HEK293 (cell line): ENCODE measurements around the gene WDR88.

Experiments
- CTCF ChIA-PET: fragments of 350-600 bp; formaldehyde crosslinking; extraction: SDS; loops from one replicate; lab custom pipeline; 2021; ENCODE audit warnings: antibody characterized with exemption; lab: Yijun Ruan, JAX
- POLR2A ChIA-PET: fragments of 300-600 bp; formaldehyde crosslinking; extraction: SDS; loops from one replicate; lab custom pipeline; 2020; ENCODE audit warnings: antibody characterized with exemption, inconsistent platforms; lab: Yijun Ruan, JAX
- H3K27ac ChIP-seq: fragments of 200-500 bp; sonication (Bioruptor generic); 2 replicates; pipeline ENCODE4 v1.5.1; 2014; ENCODE audit warnings: low read depth, low read length, control low read depth, inconsistent platforms; ENCODE audit errors: extremely low read depth
- H3K36me3 ChIP-seq, 2 experiments: fragments of 200-500 bp in 1 of 2; sonication (Bioruptor generic) in 1 of 2; 1 replicate in 1 of 2; 2 replicates in 1 of 2; pipeline ENCODE4 v1.5.1; 2014 to 2017; ENCODE audit warnings: inconsistent platforms in 2 of 2, low read length in 2 of 2; ENCODE audit not compliant: control insufficient read depth in 2 of 2, insufficient read depth in 1 of 2
- H3K4me1 ChIP-seq: fragments of 200-500 bp; sonication (Bioruptor generic); 2 replicates; pipeline ENCODE4 v1.5.1; 2014; ENCODE audit warnings: mild to moderate bottlenecking, low read length, inconsistent platforms; ENCODE audit not compliant: control insufficient read depth, insufficient read depth
- H3K4me3 ChIP-seq: 2 replicates; pipeline ENCODE4 v1.5.1; 2011; ENCODE audit warnings: low read depth, mild to moderate bottlenecking, control low read depth, low read length, moderate library complexity
- H3K9me3 ChIP-seq: fragments of 200-500 bp; sonication (Bioruptor generic); 2 replicates; pipeline ENCODE4 v1.5.1; 2014; ENCODE audit warnings: low read depth, low read length, inconsistent platforms; ENCODE audit not compliant: control insufficient read depth, insufficient read depth
- HOXD13 ChIP-seq: sonication (generic); formaldehyde crosslinking; IDR thresholded peaks from 2 replicates; pipeline ENCODE4 v1.8.0; 2022; ENCODE audit warnings: missing genetic modification reagents, borderline replicate concordance
- IKZF3 ChIP-seq: fragments of 450-650 bp; IDR thresholded peaks from 2 replicates; pipeline ENCODE4 v1.5.0; 2018; ENCODE audit warnings: missing biosample characterization, mild to moderate bottlenecking, missing genetic modification characterization, moderate library complexity
- KLF17 ChIP-seq: fragments of 450-650 bp; formaldehyde crosslinking; IDR thresholded peaks from 2 replicates; pipeline ENCODE4 v1.5.1; 2016; ENCODE audit warnings: missing biosample characterization, missing genetic modification characterization
- PRDM1 ChIP-seq: fragments of 450-650 bp; formaldehyde crosslinking; IDR thresholded peaks from 2 replicates; pipeline ENCODE4; 2016; ENCODE audit warnings: missing biosample characterization, missing genetic modification characterization
- PRDM10 ChIP-seq: fragments of 450-650 bp; formaldehyde crosslinking; IDR thresholded peaks from 2 replicates; pipeline ENCODE4 v1.5.1; 2016; ENCODE audit warnings: missing biosample characterization, missing genetic modification characterization
- SCRT2 ChIP-seq: fragments of 450-650 bp; formaldehyde crosslinking; IDR thresholded peaks from 2 replicates; pipeline ENCODE4 v1.5.1; 2016; ENCODE audit warnings: missing biosample characterization, missing genetic modification characterization
- TRIM28 ChIP-seq: IDR thresholded peaks from 2 replicates; pipeline ENCODE4 v1.6.1; 2011; ENCODE audit warnings: low read length, control low read depth, borderline replicate concordance
- ZNF514 ChIP-seq: fragments of 450-650 bp; formaldehyde crosslinking; IDR thresholded peaks from 2 replicates; pipeline ENCODE4 v1.5.1; 2016; ENCODE audit warnings: missing biosample characterization, missing genetic modification characterization
- ZNF571 ChIP-seq: fragments of 450-650 bp; formaldehyde crosslinking; IDR thresholded peaks from 2 replicates; pipeline ENCODE4 v1.5.0; 2017; ENCODE audit warnings: missing biosample characterization, missing genetic modification characterization
- ZNF624 ChIP-seq: fragments of 450-650 bp; formaldehyde crosslinking; IDR thresholded peaks from 2 replicates; pipeline ENCODE4 v1.5.1; 2017; ENCODE audit warnings: missing biosample characterization, missing genetic modification characterization
- ZNF785 ChIP-seq: fragments of 450-650 bp; formaldehyde crosslinking; IDR thresholded peaks from 2 replicates; pipeline ENCODE4 v1.5.1; 2016; ENCODE audit warnings: missing biosample characterization, missing genetic modification characterization
- ZSCAN16 ChIP-seq: fragments of 450-650 bp; formaldehyde crosslinking; IDR thresholded peaks from 2 replicates; pipeline ENCODE4 v1.5.1; 2016; ENCODE audit warnings: missing biosample characterization, missing genetic modification characterization
- TF ChIP-seq, protein P1 (sequence below): fragments of 450-650 bp; formaldehyde crosslinking; IDR thresholded peaks from 2 replicates; pipeline ENCODE4 v1.5.1; 2017; ENCODE audit warnings: missing biosample characterization, missing genetic modification characterization
- TF ChIP-seq, protein P2 (sequence below): fragments of 450-650 bp; formaldehyde crosslinking; IDR thresholded peaks from 2 replicates; pipeline ENCODE4 v1.5.1; 2016; ENCODE audit warnings: missing biosample characterization, missing genetic modification characterization
- TF ChIP-seq, protein P3 (sequence below): fragments of 450-650 bp; formaldehyde crosslinking; IDR thresholded peaks from 2 replicates; pipeline ENCODE4 v1.5.1; 2016; ENCODE audit warnings: missing biosample characterization, missing genetic modification characterization, borderline replicate concordance
- TF ChIP-seq, protein P4 (sequence below): fragments of 450-650 bp; formaldehyde crosslinking; IDR thresholded peaks from 2 replicates; pipeline ENCODE4 v1.5.1; 2016; ENCODE audit warnings: missing biosample characterization, missing genetic modification characterization

The WDR88 gene

DNA sequence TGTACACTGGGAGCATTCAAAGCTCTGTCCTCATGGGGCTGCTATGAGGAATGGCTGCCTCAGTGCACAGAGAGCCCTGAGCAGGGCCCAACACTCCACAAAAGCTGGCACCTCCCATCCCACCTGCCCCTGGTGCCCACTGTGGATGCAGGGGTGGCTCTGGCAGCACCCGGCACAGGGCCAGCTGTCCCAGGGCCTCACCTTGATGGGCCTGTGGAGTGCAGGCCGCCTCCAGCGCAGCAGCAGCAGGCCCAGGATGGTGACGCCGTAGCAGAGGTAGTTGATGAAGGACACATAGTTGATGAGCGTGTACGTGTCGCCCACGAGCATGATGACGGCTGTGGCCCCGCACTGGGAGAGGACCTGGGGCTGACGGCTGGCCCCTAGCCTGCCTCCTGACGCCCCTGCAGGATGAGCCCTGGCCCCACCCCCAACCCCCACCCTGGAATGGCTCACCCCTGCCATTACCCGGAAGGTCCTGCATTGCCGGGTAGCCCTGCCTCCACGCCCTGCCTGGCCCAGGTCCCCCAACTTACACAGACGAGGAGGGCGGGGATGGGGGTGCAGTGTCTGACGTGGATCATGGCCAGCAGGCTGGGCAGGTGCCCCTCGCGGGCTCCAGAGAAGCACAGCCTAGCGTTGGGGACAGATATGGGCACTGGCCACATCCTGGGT, 78.5 kb downstream of the WDR88 start:
- ChIA-PET POLR2A (interaction anchor here (1.1 to 1.2 kb wide), 2 partner anchors 12 to 34 kb away, joined by 4 to 5 read pairs; no protein-coding TSS in a partner anchor), CTCF (interaction anchor here (0.6 to 1.4 kb wide), 6 partner anchors 13 to 235 kb away, joined by 3 to 4 read pairs (median 4); no protein-coding TSS in a partner anchor)
- Histone ChIP-seq H3K4me1 (peaks cover 2% of the 10 kb centered on the region; the same call in 1 of the 2 replicates), H3K27ac (0 out of 2 replicates have a peak overlapping the region, but pooled peaks have one; percentile 31), H3K36me3 (peaks cover 5 to 17% of the 10 kb centered on the region in 2 experiments)
- no peak for TF ChIP-seq ZNF624 (tag by site-specific recombination)
- TF ChIP-seq HOXD13 (CRISPR knock-in tag), result no peak
- TF ChIP-seq, protein P1, sequence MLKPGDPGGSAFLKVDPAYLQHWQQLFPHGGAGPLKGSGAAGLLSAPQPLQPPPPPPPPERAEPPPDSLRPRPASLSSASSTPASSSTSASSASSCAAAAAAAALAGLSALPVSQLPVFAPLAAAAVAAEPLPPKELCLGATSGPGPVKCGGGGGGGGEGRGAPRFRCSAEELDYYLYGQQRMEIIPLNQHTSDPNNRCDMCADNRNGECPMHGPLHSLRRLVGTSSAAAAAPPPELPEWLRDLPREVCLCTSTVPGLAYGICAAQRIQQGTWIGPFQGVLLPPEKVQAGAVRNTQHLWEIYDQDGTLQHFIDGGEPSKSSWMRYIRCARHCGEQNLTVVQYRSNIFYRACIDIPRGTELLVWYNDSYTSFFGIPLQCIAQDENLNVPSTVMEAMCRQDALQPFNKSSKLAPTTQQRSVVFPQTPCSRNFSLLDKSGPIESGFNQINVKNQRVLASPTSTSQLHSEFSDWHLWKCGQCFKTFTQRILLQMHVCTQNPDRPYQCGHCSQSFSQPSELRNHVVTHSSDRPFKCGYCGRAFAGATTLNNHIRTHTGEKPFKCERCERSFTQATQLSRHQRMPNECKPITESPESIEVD (tag by site-specific recombination), result no peak
- TF ChIP-seq PRDM1 (tag by site-specific recombination), result no peak
- no peak for TF ChIP-seq PRDM10
- TF ChIP-seq ZNF571 (tag by site-specific recombination), result no peak
- TF ChIP-seq, protein P2, sequence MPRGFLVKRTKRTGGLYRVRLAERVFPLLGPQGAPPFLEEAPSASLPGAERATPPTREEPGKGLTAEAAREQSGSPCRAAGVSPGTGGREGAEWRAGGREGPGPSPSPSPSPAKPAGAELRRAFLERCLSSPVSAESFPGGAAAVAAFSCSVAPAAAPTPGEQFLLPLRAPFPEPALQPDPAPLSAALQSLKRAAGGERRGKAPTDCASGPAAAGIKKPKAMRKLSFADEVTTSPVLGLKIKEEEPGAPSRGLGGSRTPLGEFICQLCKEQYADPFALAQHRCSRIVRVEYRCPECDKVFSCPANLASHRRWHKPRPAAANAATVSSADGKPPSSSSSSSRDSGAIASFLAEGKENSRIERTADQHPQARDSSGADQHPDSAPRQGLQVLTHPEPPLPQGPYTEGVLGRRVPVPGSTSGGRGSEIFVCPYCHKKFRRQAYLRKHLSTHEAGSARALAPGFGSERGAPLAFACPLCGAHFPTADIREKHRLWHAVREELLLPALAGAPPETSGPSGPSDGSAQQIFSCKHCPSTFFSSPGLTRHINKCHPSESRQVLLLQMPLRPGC (tag by site-specific recombination), result no peak
- TF ChIP-seq, protein P3, sequence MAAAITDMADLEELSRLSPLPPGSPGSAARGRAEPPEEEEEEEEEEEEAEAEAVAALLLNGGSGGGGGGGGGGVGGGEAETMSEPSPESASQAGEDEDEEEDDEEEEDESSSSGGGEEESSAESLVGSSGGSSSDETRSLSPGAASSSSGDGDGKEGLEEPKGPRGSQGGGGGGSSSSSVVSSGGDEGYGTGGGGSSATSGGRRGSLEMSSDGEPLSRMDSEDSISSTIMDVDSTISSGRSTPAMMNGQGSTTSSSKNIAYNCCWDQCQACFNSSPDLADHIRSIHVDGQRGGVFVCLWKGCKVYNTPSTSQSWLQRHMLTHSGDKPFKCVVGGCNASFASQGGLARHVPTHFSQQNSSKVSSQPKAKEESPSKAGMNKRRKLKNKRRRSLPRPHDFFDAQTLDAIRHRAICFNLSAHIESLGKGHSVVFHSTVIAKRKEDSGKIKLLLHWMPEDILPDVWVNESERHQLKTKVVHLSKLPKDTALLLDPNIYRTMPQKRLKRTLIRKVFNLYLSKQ (tag by site-specific recombination), result no peak
- TF ChIP-seq KLF17, result no peak
- no peak for TF ChIP-seq ZSCAN16 (tag by site-specific recombination)
- TF ChIP-seq, protein P4, sequence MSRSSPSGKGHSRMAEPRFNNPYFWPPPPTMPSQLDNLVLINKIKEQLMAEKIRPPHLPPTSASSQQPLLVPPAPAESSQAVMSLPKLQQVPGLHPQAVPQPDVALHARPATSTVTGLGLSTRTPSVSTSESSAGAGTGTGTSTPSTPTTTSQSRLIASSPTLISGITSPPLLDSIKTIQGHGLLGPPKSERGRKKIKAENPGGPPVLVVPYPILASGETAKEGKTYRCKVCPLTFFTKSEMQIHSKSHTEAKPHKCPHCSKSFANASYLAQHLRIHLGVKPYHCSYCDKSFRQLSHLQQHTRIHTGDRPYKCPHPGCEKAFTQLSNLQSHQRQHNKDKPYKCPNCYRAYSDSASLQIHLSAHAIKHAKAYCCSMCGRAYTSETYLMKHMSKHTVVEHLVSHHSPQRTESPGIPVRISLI (tag by site-specific recombination), result no peak
- no peak for TF ChIP-seq TRIM28
- no peak for TF ChIP-seq ZNF785 (tag by site-specific recombination)
- no peak for TF ChIP-seq ZNF514 (tag by site-specific recombination)
- no peak for TF ChIP-seq IKZF3 (tag by site-specific recombination)
- no peak for TF ChIP-seq SCRT2 (tag by site-specific recombination)
- TF ChIP-seq, all 188 proteins: peak for 0
- H3K4me3 ChIP-seq, result no peak overlapping the region
- no peaks in the 10 kb centered on the region for H3K9me3 ChIP-seq
